Progenitor cell of endocrine pancreas (in vitro differentiated cells): ENCODE measurements around the gene CSF2RB. TPM values are rescaled to one million over a fixed set of nuclear protein-coding genes. Genes with fewer than 3 reads are reported as not detected.
"Not testable (repeated sequence)": the region's sequence is repeated elsewhere in the genome, so short reads cannot be mapped to it uniquely, and the experiment has no call there.

Experiments
- DNase-seq: peaks from one replicate; pipeline ENCODE4 v3.0.0; 2021; ENCODE audit warnings: low spot score; ENCODE audit not compliant: unreplicated experiment
- H3K27ac Mint-ChIP-seq: 2 replicates; pipeline ENCODE4 v1.8.0; 2021; ENCODE audit warnings: mild to moderate bottlenecking, moderate library complexity, mixed read lengths
- H3K27me3 Mint-ChIP-seq: 2 replicates; pipeline ENCODE4 v1.8.0; 2021; ENCODE audit warnings: mixed read lengths
- H3K36me3 Mint-ChIP-seq: 2 replicates; pipeline ENCODE4 v1.8.0; 2022; ENCODE audit warnings: mixed read lengths; ENCODE audit not compliant: insufficient read depth
- H3K4me1 Mint-ChIP-seq: 2 replicates; pipeline ENCODE4 v1.8.0; 2021; ENCODE audit warnings: low read depth, mixed read lengths
- H3K4me3 Mint-ChIP-seq: 2 replicates; pipeline ENCODE4 v1.8.0; 2021; ENCODE audit warnings: low read depth, mild to moderate bottlenecking, moderate library complexity, mixed read lengths
- H3K9me3 Mint-ChIP-seq: 2 replicates; pipeline ENCODE4 v1.8.0; 2021; ENCODE audit warnings: low read depth, mixed read lengths
- total RNA-seq: library from RNA; stranded (reverse); gene quantifications from 2 replicates; pipeline ENCODE4 v1.2.1, GENCODE V29; 2021
- TF ChIP-seq, protein P1 (sequence below): fragments of 200-600 bp; sonication (generic); IDR thresholded peaks from one replicate; pipeline ENCODE4 v1.5.0; 2021; ENCODE audit warnings: antibody characterized with exemption, mild to moderate bottlenecking; ENCODE audit not compliant: unreplicated experiment

CSF2RB gene
- total RNA-seq, 1 donor from 2014 or later = not detected

DNA sequence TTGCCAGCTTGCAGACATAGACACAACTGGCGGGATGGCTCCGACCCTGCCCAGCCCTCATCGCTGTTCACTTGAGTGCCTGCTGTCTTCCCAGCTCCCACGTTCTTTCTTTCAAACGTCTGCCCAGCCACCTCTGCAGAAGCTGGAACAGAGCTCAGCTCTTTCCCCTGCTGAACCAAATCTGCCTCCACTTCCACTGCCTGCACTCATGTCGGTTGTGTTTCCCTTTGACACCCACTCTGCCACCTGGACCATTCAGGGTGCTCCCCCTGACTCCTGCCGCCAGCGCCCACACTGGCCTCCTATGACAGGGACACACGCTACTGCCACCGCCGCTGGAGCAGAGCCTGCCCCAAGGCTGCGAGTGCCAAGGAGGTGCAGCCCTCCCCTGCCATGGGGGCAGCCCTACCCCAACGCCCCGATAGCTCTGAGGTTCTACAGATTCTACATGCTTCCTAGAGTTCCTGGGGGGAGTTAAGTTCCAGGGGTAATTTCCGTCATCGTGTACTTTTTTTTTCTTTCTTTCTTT is 67.9 kb downstream of the CSF2RB start:
- Mint-ChIP-seq H3K27me3 (peaks cover 22% of the 10 kb centered on the region), H3K27ac (no peak overlapping the region), H3K4me3 (no peak overlapping the region), H3K4me1 (peaks cover 2% of the 10 kb centered on the region), H3K36me3 (no peaks in the 10 kb centered on the region), H3K9me3 (peaks cover 11% of the 10 kb centered on the region)
- DNase-seq = no peak
- TF ChIP-seq, protein P1, sequence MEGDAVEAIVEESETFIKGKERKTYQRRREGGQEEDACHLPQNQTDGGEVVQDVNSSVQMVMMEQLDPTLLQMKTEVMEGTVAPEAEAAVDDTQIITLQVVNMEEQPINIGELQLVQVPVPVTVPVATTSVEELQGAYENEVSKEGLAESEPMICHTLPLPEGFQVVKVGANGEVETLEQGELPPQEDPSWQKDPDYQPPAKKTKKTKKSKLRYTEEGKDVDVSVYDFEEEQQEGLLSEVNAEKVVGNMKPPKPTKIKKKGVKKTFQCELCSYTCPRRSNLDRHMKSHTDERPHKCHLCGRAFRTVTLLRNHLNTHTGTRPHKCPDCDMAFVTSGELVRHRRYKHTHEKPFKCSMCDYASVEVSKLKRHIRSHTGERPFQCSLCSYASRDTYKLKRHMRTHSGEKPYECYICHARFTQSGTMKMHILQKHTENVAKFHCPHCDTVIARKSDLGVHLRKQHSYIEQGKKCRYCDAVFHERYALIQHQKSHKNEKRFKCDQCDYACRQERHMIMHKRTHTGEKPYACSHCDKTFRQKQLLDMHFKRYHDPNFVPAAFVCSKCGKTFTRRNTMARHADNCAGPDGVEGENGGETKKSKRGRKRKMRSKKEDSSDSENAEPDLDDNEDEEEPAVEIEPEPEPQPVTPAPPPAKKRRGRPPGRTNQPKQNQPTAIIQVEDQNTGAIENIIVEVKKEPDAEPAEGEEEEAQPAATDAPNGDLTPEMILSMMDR = no peak

DNA sequence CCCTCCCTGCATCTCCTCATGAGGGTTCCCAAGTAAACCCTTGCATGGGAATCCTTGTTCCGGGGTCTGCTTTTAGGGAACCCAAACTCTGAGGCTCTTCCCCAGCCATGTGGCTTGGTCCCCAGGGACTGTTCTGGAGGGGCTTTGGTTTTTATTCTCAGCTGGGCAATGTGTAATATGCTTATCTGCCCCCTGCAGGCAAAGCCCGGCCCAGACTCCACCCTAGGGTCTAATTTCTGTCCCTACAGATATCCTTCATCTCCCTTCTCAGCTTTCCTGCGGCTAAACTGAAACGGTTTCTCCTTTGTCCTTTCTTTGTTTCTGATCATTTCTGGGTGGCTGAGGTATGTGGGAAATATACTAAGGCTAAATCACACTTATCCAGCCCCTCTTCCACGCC is 68.7 kb downstream of the CSF2RB start:
- no peak for DNase-seq
- Mint-ChIP-seq H3K4me3 (no peak overlapping the region), H3K4me1 (peaks cover 2% of the 10 kb centered on the region), H3K9me3 (peaks cover 12% of the 10 kb centered on the region), H3K27me3 (peaks cover 18% of the 10 kb centered on the region), H3K36me3 (no peaks in the 10 kb centered on the region), H3K27ac (no peak overlapping the region)
- TF ChIP-seq, protein P1 = no peak

DNA sequence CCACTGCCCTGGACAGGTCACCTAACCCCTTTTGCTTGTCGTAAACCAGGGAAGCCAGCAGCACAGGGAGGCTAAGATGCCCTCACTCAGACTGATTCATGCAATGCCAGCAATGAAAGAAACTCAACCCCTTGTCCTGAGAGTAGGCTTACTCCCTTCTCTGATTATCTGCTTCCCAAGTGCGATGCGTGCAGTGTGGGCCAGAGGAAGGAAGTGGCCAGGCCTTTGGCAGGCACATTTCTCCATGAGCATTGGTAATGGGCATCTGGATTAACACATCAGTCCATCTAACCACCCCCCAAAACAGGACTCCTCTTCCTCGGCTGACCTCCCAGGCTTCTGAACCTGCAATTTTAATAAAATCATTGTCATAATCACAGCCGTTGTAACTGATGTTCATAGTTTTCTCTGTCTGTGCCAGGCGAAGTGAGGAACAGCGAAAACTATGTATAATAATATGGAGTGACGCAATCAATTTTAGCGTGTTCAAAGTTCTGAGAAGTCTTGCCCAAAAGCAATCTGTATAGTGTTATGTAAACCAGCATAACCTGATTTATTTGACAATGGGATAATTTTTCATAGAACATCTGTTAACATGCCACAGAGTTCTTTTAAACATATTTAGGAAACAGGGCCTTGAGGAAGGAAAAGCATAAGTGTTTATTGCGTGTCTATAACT is 71.9 kb downstream of the CSF2RB start:
- Mint-ChIP-seq H3K4me1 (no peaks in the 10 kb centered on the region), H3K4me3 (no peak overlapping the region), H3K27ac (no peak overlapping the region), H3K27me3 (peaks cover 32% of the 10 kb centered on the region), H3K9me3 (peaks cover 12% of the 10 kb centered on the region), H3K36me3 (no peaks in the 10 kb centered on the region)
- TF ChIP-seq, protein P1 = no peak
- DNase-seq = no peak

DNA sequence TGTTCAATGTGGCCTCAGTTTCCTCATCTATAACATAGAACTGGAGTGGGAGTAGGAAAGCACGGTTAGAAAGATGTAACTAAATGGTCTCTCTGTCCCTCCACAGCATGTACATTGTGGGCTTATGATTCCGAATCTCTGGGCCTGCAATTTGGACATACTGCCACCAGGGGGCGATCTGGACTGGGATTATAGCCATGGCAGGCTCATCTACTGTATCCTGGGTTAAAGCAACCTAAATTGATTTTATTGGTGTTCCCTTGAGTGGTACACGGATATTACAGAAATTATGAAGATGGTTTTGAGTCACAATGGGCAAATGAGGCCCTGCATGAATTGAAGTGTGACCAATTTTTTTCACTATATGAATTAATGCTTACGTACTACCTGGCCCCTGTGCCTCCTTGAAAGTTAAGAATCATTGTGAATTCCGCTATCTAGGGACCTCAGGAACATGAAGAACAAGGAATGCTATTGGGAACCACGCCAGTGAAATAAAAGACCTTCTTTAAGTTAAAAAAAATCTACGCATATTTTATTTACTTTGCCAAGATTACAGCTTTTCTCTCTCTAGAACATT is 72.9 kb downstream of the CSF2RB start:
- Mint-ChIP-seq H3K27me3 (peaks cover 36% of the 10 kb centered on the region), H3K4me1 (no peaks in the 10 kb centered on the region), H3K36me3 (no peaks in the 10 kb centered on the region), H3K9me3 (peaks cover 12% of the 10 kb centered on the region), H3K4me3 (no peak overlapping the region), H3K27ac (no peak overlapping the region)
- TF ChIP-seq, protein P1 = peak; percentile 59
- DNase-seq = no peak

DNA sequence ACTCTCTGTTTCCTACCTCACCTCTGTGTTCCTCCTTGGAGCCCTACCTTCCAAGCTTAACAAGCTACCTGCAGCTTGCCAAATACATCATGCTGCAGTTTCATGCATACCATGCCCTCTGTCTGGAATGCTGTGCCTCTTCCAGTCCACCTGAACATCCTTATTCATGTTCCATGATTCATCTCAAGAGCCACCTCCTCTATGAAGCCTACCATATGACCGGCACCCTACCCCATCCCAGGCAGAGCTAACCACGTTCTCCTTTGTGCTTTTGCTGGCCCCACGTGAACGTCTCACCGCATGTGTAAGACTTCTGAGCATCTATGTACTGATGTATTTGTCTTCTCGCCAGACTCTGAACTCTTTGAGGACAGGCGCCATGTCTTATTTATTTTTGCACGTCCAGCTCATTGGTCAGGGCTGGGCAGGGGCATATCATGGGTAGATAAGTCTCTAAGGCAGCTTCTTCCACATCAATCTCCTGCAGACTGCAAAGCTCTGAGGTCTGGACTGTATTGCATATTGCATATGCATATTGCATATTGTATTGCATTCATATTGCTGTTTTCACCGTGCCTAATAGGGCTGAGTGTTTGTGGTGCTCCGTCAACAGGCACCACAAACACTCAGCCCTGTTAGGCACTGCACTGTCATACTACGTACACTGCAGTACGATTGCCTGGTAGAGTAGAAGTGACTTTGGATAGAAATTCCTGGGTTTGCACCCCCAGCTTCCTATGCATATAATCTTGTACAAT is 74.8 kb downstream of the CSF2RB start:
- H3K4me3 Mint-ChIP-seq = no peak overlapping the region
- peaks cover 31% of the 10 kb centered on the region for H3K27me3 Mint-ChIP-seq

DNA sequence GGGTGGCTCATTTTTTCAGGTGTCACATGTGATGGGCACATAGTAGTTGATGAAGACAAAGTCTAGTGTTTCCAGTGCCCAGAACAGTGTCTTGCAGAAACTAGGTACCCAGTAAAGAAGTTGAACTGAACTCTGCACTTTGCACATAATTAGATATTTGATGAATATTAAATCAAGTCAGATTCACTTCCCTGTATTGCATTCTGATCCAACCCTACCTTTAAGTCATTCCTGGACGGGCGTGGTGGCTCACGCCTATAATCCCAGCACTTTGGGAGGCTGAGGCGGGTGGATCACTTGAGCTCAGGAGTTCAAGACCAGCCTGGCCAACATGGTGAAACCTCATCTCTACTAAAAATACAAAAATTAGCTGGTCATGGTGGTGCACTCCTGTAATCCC is 75.6 kb downstream of the CSF2RB start:
- not testable (repeated sequence) for H3K4me1 Mint-ChIP-seq, H3K4me3 Mint-ChIP-seq, DNase-seq, H3K36me3 Mint-ChIP-seq, H3K27ac Mint-ChIP-seq
- Mint-ChIP-seq H3K9me3 (peaks cover 12% of the 10 kb centered on the region), H3K27me3 (peaks cover 35% of the 10 kb centered on the region)

More for the DNA sequence above, 74.8 kb downstream of the CSF2RB start:
- H3K36me3 Mint-ChIP-seq = no peaks in the 10 kb centered on the region
- peaks cover 12% of the 10 kb centered on the region for H3K9me3 Mint-ChIP-seq
- TF ChIP-seq, protein P1 = no peak
- no peak for DNase-seq
- H3K4me1 Mint-ChIP-seq = no peaks in the 10 kb centered on the region
- no peak overlapping the region for H3K27ac Mint-ChIP-seq
